Calu3 (cell line): ENCODE results near the gene FHAD1. TPM values are rescaled to one million over a fixed set of nuclear protein-coding genes. Genes with fewer than 3 reads are reported as not detected.

Experiments used
- BruUV-seq: library from RNA; stranded (reverse); fragments of 400-500 nt; replicated peaks from 2 replicates; lab custom pipeline; 2021; lab: Mats Ljungman, UMichigan
- CTCF ChIA-PET: fragments of 300-600 bp; sonication (Branson Sonifier 250); formaldehyde crosslinking; loops from one replicate; lab custom pipeline; 2022; ENCODE audit warnings: antibody characterized with exemption; lab: Charles Lee
- DNase-seq: peaks from one replicate; pipeline ENCODE4 v3.0.0; 2022
- H3K27ac Mint-ChIP-seq: one replicate; pipeline ENCODE4 v1.8.0; 2022; ENCODE audit warnings: mixed read lengths; ENCODE audit not compliant: unreplicated experiment
- H3K27me3 Mint-ChIP-seq: one replicate; pipeline ENCODE4 v1.8.0; 2022; ENCODE audit warnings: mixed read lengths; ENCODE audit not compliant: unreplicated experiment
- H3K36me3 Mint-ChIP-seq: one replicate; pipeline ENCODE4 v1.8.0; 2022; ENCODE audit warnings: mild to moderate bottlenecking, moderate library complexity, mixed read lengths; ENCODE audit not compliant: insufficient read depth, unreplicated experiment
- H3K4me1 Mint-ChIP-seq: one replicate; pipeline ENCODE4 v1.8.0; 2022; ENCODE audit warnings: mild to moderate bottlenecking, low read depth, mixed read lengths; ENCODE audit not compliant: unreplicated experiment
- H3K4me3 Mint-ChIP-seq: one replicate; pipeline ENCODE4 v1.8.0; 2022; ENCODE audit warnings: mild to moderate bottlenecking, low read depth, moderate library complexity, mixed read lengths; ENCODE audit not compliant: unreplicated experiment
- H3K9me3 Mint-ChIP-seq: one replicate; pipeline ENCODE4 v1.8.0; 2022; ENCODE audit warnings: low read depth, mixed read lengths; ENCODE audit not compliant: unreplicated experiment
- CTCF ChIP-seq: fragments of 200-600 bp; IDR thresholded peaks from one replicate; pipeline ENCODE4 v1.8.0; 2022; ENCODE audit warnings: antibody characterized with exemption; ENCODE audit not compliant: unreplicated experiment
- intact Hi-C: fragments of 100-400 bp; cut with micrococcal nuclease; formaldehyde crosslinking; loops from one replicate; pipeline ENCODE4 v1.10.0; 2022; ENCODE audit not compliant: unreplicated experiment
- total RNA-seq: library from RNA; stranded (reverse); gene quantifications from 2 replicates; pipeline ENCODE4 v1.2.3, GENCODE V29; 2022

The FHAD1 gene
- total RNA-seq, 1 experiment from 2014 or later = 2.7 TPM

DNA sequence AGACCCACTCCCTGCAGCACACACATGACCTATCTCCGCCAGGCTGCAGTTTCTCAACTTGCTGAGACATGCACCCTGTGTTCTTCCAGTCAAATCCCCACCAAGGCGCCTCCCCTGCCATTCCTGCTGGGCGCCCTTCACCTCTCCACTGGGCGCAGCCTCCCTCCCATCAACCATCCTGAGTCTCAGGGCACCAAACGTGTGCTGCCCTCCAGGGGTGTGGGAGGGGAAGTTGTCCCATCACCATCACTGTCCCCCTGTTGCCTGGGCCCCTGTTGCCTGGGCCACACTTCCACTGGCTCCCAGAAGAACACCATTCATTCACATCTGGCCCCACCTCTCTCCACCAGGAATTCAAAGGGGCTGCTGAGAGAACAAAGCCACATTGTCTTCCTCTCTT lies 117.7 kb downstream of the FHAD1 start:
- Mint-ChIP-seq H3K27ac (no peak overlapping the region), H3K9me3 (no peaks in the 10 kb centered on the region), H3K36me3 (no peaks in the 10 kb centered on the region), H3K27me3 (no peaks in the 10 kb centered on the region), H3K4me3 (no peak overlapping the region), H3K4me1 (peaks cover 21% of the 10 kb centered on the region)
- BruUV-seq = no TSS peak
- intact Hi-C loops = no loop called here
- DNase-seq = no peak
- TF ChIP-seq CTCF = no peak
- CTCF ChIA-PET = no interaction called here

GRCh38 chr1:15368888-15369287 lies 121.9 kb downstream of the FHAD1 start:
- H3K9me3 Mint-ChIP-seq = no peaks in the 10 kb centered on the region
- TF ChIP-seq CTCF = no peak
- no peak overlapping the region for H3K27ac Mint-ChIP-seq
- no peaks in the 10 kb centered on the region for H3K27me3 Mint-ChIP-seq
- no peak overlapping the region for H3K4me3 Mint-ChIP-seq
- no peaks in the 10 kb centered on the region for H3K36me3 Mint-ChIP-seq
- no TSS peak for BruUV-seq
- no peak for DNase-seq
- H3K4me1 Mint-ChIP-seq = peaks cover 21% of the 10 kb centered on the region
- intact Hi-C loops = no loop called here
- CTCF ChIA-PET = no interaction called here

DNA sequence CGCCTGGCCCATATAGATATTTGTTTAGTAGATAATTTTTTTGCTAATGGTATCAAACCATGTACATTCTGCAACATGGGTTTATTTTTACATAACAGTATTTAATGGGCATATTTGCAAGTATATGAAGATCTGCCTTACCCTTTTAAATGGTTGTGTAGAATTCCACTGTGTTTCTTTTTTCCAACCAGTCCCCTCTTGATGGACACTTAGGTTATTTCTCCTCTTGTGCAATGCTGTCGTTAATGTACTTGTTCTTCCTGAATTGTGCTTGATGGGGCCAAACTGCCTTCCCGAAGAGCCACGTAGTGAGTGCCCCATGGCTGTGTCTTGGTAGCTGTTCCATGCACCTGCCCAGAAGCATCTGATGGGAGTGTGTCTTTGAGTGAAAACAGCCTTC lies 123.2 kb downstream of the FHAD1 start:
- Mint-ChIP-seq H3K9me3 (no peaks in the 10 kb centered on the region), H3K4me3 (no peak overlapping the region), H3K4me1 (peaks cover 14% of the 10 kb centered on the region), H3K27me3 (no peaks in the 10 kb centered on the region), H3K36me3 (no peaks in the 10 kb centered on the region), H3K27ac (no peak overlapping the region)
- TF ChIP-seq CTCF = no peak
- intact Hi-C loops = no loop called here
- DNase-seq = no peak
- CTCF ChIA-PET = no interaction called here
- no TSS peak for BruUV-seq

- intact Hi-C loops = no loop called here
- H3K4me1 Mint-ChIP-seq = peaks cover 14% of the 10 kb centered on the region
- no peak overlapping the region for H3K27ac Mint-ChIP-seq
- H3K4me3 Mint-ChIP-seq = no peak overlapping the region
- CTCF ChIA-PET = no interaction called here
- no peaks in the 10 kb centered on the region for H3K9me3 Mint-ChIP-seq
- no TSS peak for BruUV-seq
- no peak for TF ChIP-seq CTCF
- no peaks in the 10 kb centered on the region for H3K36me3 Mint-ChIP-seq
- no peak for DNase-seq
- H3K27me3 Mint-ChIP-seq = no peaks in the 10 kb centered on the region
Observed at GRCh38 chr1:15370781-15371520, 123.9 kb downstream of the FHAD1 start.
